ENCODE data around the gene ARL13B. TPM values are rescaled to one million over a fixed set of nuclear protein-coding genes. Genes with fewer than 3 reads are reported as not detected.
"Not testable (repeated sequence)": the region's sequence is repeated elsewhere in the genome, so short reads cannot be mapped to it uniquely, and the experiment has no call there.

The ARL13B gene
- total and polyA plus RNA-seq, 3 donors from 2014 or later, result 6.2 to 15.4 (median 14.9) TPM

DNA sequence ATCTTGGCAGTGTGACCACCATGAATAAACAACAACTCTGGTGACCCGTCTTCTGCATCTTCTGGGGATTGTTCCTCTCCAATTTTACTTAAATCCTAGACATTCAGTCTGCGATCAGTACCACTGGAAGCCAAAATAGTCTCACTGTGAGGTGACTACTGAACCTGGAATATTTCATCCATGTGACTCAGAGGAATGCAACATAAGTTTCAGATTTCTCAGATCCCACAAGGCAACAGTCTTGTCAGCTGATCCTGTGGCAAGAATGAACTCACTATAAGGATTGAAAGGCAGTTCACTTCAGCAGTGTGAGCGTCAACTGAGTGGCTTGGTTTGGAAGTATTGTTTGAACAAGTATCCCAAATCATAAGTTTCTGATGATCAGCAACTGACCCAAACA, 96.1 kb downstream of the ARL13B start:
- WGBS, 2 donors, result 96 to 100% methylated on average over 3 of the region's 3 CpGs
- Histone ChIP-seq H3K4me3 (no peak overlapping the region), H3K27me3 (no peaks in the 10 kb centered on the region), H3K4me1 (no peaks in the 10 kb centered on the region), H3K27ac (no peak overlapping the region), H3K36me3 (ENCODE audit: low read depth, missing control alignments) (no peaks in the 10 kb centered on the region), H3K9me3 (no peaks in the 10 kb centered on the region)
- no peak for DNase-seq
- TF ChIP-seq CTCF (IDR thresholded peaks at IDR 0.05) (no peak), POLR2A (IDR thresholded peaks at IDR 0.05) (no peak)
- intact Hi-C loops (cut with DNase I; ENCODE audit: low total_unique reads), result no loop called here

- H3K27ac ChIP-seq, DNase-seq: not testable (repeated sequence)
- 97 to 98% methylated on average over 5 of the region's 5 CpGs for WGBS, 2 donors
Measured at GRCh38 chr3:94080552-94080951, 100.6 kb downstream of the ARL13B start.

DNA sequence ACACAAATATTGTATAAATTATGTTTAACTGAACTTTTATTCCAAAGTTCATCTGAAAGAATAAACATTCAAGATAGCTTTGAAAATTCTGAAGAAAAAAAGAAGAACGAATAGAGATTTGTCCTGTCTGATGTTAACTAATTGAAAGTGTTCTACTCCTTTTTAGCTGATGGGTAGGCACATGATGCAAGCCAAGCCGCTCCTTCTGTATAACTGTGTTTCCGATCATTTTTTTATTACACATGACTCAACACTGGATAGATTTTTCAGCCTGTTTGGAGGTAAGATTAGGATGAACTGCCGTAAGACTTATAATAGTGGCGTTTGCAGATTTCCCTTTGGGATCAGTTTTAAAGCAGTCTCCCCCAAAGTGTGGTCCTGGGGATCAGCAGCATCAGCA, 101.9 kb downstream of the ARL13B start:
- 92 to 93% methylated on average over 5 of the region's 5 CpGs for WGBS, 2 donors
- no peaks in the 10 kb centered on the region for H3K9me3 ChIP-seq
- no peaks in the 10 kb centered on the region for H3K27me3 ChIP-seq
- H3K4me3 ChIP-seq, result no peak overlapping the region
- TF ChIP-seq CTCF (IDR thresholded peaks at IDR 0.05), result no peak
- TF ChIP-seq POLR2A (IDR thresholded peaks at IDR 0.05), result no peak
- no peaks in the 10 kb centered on the region for H3K36me3 ChIP-seq (ENCODE audit: low read depth, missing control alignments)
- intact Hi-C loops (cut with DNase I; ENCODE audit: low total_unique reads), result no loop called here
- DNase-seq, result no peak
- no peak overlapping the region for H3K27ac ChIP-seq
- no peaks in the 10 kb centered on the region for H3K4me1 ChIP-seq

More at GRCh38 chr3:94080552-94080951, 100.6 kb downstream of the ARL13B start:
- H3K27me3 ChIP-seq; intact Hi-C loops (cut with DNase I; ENCODE audit: low total_unique reads); H3K9me3 ChIP-seq; H3K4me3 ChIP-seq; H3K36me3 ChIP-seq (ENCODE audit: low read depth, missing control alignments); H3K4me1 ChIP-seq: not testable (repeated sequence)

DNA sequence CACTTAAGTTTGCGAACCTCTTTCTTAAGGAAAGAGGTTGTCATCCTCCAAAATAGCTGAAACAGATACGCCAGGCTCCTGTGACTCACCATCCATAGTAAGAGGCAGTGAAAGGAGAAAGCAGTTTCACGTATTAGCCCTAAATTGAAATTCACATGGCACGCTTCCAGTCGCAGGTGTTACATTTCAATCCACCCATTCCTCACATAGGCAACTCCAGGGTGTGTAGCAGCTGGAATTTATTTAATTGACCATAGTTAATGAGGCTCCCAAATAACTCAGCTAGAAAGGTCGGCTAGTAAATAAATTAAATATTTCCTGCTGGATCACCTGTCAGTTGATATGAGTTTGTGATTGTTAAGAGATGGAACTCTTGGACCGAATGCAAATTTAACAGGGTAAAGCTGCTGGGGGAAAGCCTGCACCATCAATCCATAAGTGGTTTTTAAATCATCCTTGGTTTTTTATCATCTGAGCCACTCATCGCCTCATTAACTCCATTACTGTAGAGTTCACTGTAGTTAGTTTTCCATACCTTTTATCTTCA, 102.5 kb downstream of the ARL13B start:
- intact Hi-C loops (cut with DNase I; ENCODE audit: low total_unique reads), result no loop called here
- Histone ChIP-seq H3K9me3 (no peaks in the 10 kb centered on the region), H3K27me3 (no peaks in the 10 kb centered on the region), H3K27ac (no peak overlapping the region), H3K36me3 (ENCODE audit: low read depth, missing control alignments) (no peaks in the 10 kb centered on the region), H3K4me3 (no peak overlapping the region), H3K4me1 (no peaks in the 10 kb centered on the region)
- DNase-seq, result no peak
- WGBS, 2 donors, result 82 to 84% methylated on average over 8 of the region's 8 CpGs
- TF ChIP-seq POLR2A (IDR thresholded peaks at IDR 0.05) (no peak), CTCF (IDR thresholded peaks at IDR 0.05) (no peak)

DNA sequence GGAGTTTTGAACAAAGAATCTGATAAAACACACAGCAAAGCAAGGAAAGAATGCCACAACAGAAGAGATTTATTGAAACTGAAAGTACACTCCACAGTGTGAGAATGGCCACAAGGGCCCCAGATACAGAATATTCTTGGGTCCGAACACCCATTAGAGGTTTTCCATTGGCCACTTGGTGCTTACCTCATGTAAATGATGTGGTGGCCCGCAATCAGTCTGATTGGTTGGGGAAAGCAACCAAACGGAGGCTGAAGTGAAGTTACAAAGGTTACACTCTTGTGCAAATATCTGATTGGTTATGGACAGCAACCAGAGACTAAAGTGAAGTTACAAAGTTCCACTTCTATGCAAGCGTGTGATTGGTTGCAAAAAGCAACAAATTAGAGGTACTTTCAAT, 103.3 kb downstream of the ARL13B start:
- WGBS, 2 donors, result 88 to 92% methylated on average over 4 of the region's 4 CpGs
- H3K36me3 ChIP-seq (ENCODE audit: low read depth, missing control alignments), result no peaks in the 10 kb centered on the region
- no peak overlapping the region for H3K27ac ChIP-seq
- no peak overlapping the region for H3K4me3 ChIP-seq
- H3K4me1 ChIP-seq, result peaks cover 4% of the 10 kb centered on the region
- TF ChIP-seq CTCF (IDR thresholded peaks at IDR 0.05) (no peak), POLR2A (IDR thresholded peaks at IDR 0.05) (no peak)
- intact Hi-C loops (cut with DNase I; ENCODE audit: low total_unique reads), result no loop called here
- no peaks in the 10 kb centered on the region for H3K9me3 ChIP-seq
- DNase-seq, result no peak
- H3K27me3 ChIP-seq, result no peaks in the 10 kb centered on the region
